AG04449 (cell line): ENCODE results near the gene GREB1.

ENCODE experiments used
- CTCF ChIA-PET: fragments of 350-600 bp; formaldehyde crosslinking; extraction: SDS; loops from one replicate; lab custom pipeline; 2021; ENCODE audit warnings: antibody characterized with exemption; lab: Yijun Ruan, JAX
- POLR2A ChIA-PET: fragments of 400-600, 350-600 bp; formaldehyde crosslinking; extraction: SDS; loops from one replicate; lab custom pipeline; 2020; ENCODE audit warnings: antibody characterized with exemption, inconsistent platforms; lab: Yijun Ruan, JAX
- DNase-seq: peaks from one replicate; pipeline ENCODE4 v3.0.0-alpha.2; 2010; ENCODE audit warnings: low read depth, low spot score
- H3K4me3 ChIP-seq: 2 replicates; pipeline ENCODE4 v1.5.1; 2011; ENCODE audit warnings: low read depth, mild to moderate bottlenecking, control low read depth, low read length
- TF ChIP-seq, protein P1 (sequence below): IDR thresholded peaks from one replicate; pipeline ENCODE4 v1.5.1; 2011; ENCODE audit warnings: mild to moderate bottlenecking, moderate library complexity, low read length, control low read depth, inconsistent platforms; ENCODE audit not compliant: insufficient read depth; ENCODE audit errors: missing control alignments

The GREB1 gene

DNA sequence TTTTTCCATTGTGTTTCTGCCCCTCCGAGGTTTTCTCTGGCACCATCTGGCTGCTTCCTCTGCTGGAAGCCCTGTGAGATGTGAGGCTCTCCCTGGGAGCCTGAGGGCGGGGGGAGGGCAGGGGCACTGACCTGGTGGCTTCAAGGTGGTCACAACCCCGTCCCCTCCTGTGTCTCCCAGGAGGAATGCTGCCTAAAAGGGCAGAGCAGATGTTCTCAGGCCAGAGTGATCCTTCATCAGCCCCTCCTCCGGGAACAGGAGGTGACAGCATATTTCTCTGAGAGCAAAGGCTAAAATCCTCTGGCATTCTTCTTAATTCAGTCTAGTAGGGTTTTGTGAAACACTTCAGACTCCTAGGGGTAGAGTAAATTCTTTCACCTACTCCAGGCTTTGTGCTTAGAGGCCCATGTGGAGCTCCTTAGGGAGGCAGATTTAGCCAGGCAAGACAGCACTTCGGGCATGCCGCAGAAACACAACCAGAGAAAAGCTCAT lies 18.3 kb upstream of the GREB1 start:
- POLR2A ChIA-PET, result no interaction called here
- TF ChIP-seq, protein P1, sequence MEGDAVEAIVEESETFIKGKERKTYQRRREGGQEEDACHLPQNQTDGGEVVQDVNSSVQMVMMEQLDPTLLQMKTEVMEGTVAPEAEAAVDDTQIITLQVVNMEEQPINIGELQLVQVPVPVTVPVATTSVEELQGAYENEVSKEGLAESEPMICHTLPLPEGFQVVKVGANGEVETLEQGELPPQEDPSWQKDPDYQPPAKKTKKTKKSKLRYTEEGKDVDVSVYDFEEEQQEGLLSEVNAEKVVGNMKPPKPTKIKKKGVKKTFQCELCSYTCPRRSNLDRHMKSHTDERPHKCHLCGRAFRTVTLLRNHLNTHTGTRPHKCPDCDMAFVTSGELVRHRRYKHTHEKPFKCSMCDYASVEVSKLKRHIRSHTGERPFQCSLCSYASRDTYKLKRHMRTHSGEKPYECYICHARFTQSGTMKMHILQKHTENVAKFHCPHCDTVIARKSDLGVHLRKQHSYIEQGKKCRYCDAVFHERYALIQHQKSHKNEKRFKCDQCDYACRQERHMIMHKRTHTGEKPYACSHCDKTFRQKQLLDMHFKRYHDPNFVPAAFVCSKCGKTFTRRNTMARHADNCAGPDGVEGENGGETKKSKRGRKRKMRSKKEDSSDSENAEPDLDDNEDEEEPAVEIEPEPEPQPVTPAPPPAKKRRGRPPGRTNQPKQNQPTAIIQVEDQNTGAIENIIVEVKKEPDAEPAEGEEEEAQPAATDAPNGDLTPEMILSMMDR, result no peak
- DNase-seq, result no peak

DNA sequence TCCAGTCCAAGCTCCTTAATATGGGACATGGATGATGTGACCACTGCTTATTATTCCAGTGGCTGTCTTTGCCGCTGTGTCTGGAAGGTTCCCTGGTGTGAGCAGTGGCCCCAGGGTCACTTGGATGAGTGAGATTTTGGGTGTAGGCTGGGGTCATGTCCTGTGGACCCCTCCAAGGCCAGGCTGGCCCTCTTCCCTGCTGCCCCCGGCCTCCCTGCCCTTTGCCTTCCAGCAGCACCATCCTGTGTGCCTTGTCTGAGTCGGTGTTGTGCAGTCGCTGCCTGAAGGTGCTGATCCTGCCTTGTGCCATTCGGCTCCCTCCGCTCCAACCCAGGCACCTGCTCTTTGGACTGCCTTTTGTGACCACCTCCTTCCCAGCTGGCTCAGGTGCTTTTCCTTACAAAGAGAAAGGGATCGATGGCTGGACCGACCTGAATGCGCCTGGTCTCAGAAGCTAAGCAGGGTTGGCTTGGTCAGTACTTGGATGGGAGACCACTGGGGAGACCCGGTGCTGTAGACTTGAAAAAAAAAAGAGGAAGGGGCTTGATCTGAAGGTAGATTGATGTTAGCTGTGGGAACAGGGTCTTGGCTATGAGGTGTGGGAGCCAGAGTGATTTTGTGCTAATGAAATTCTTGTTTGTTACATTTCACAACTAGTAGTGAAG lies 16.7 kb upstream of the GREB1 start:
- DNase-seq, result no peak
- TF ChIP-seq, protein P1, result no peak
- H3K4me3 ChIP-seq, result no peak overlapping the region
- POLR2A ChIA-PET, result no interaction called here
- CTCF ChIA-PET, result no interaction called here

More for the DNA sequence above, 18.3 kb upstream of the GREB1 start:
- CTCF ChIA-PET, result no interaction called here
- H3K4me3 ChIP-seq, result no peak overlapping the region

DNA sequence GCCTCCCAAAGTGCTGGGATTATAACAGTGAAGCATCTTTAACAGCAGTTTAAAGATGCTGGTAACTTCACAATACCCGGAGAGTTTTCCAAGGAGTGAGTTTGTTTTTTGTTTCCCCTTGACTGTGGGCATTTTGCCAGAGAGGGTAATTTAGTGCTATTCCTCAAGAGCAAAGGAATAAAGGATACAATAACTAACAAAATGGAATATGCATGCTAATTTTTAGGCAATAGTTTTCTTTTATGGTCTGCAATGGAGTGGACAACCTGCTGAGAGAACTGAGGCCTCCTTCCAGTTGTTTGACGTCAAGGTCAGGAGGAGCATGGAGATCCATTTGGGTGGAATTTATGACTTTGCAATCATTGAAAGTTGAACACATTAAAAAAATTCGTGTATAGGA lies 15.9 kb upstream of the GREB1 start:
- ChIA-PET CTCF (no interaction called here), POLR2A (no interaction called here)
- no peak overlapping the region for H3K4me3 ChIP-seq
- DNase-seq, result no peak
- TF ChIP-seq, protein P1, result no peak

DNA sequence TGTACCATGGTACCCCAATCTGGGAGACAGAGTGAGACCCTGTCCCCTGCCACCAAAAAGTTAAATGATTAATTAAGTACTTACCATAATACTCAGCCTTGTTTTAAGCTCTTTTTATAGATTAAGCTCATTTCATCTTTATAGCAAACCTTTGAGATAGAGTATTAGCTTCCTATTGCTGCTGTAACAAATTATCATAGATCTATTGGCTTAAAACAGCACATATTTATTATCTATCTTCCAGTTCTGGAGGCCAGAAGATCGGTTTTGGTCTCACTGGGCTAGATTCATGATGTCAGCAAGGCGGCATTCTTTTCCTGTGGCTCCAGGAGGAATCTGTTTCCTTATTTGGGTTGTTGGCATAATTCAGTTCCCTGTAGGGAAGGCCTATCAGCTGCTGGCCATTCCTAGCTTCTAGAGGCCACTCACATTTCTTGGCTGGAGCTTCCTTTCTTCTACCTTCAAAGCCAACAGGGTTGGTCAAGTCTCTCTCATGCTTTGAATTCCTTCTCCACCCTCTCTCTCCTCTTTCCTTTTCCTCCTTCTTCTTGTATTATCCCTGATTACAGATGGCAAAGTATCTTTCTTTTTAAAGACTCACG lies 13.7 kb upstream of the GREB1 start:
- ChIA-PET POLR2A (no interaction called here), CTCF (interaction anchor here (0.7 kb wide), 1 partner anchor 173 kb away, joined by 3 read pairs; no protein-coding TSS in a partner anchor)

DNA sequence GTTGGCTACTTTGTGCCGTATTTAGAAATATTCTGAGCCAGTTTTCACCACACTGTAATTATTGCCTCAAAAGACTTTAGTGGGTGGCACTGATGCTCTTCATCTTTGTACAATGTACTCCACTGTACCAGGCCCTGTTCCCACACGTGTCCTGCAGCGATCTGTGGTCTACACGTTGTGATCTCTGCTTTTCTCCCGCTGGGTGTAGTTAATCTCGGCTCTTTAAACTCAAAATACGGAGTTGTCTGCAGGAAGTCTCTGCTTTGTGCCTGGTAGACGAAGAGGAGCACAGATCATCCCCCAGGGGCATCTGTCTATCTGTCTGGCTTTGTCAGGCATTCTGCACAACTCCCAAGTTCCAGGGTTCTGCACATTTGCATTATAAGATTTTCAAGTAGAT lies 12.1 kb upstream of the GREB1 start:
- POLR2A ChIA-PET, result no interaction called here
- DNase-seq, result no peak
- H3K4me3 ChIP-seq, result no peak overlapping the region
- CTCF ChIA-PET, result no interaction called here
- TF ChIP-seq, protein P1, result no peak

More for the DNA sequence above, 13.7 kb upstream of the GREB1 start:
- no peak overlapping the region for H3K4me3 ChIP-seq
- TF ChIP-seq, protein P1, result no peak
- DNase-seq, result no peak

DNA sequence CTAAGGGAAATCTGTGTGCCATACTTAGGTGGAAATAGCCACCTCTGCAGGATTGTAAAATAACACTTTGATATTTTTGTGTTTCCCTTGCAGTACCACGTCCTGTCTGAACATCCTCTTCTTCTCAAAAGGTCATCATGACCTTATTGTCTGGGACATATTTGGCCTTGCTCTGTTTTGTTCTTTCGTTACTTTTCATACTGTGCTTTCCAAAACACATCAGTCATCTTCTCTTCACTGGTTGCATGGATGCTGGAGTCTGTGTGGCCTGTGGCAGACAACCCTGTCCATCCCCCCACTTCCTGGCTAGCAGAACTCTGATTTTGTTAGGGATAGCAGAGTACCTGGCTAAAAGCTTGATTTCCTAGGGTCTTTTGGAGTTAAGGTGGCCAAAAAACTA lies 9.4 kb upstream of the GREB1 start:
- CTCF ChIA-PET, result interaction anchor here (2.9 kb wide), 1 partner anchor 59 kb away, joined by 11 read pairs; no protein-coding TSS in a partner anchor

More for the DNA sequence above, 9.4 kb upstream of the GREB1 start:
- DNase-seq, result no peak
- H3K4me3 ChIP-seq, result no peak overlapping the region
- TF ChIP-seq, protein P1, result no peak
- POLR2A ChIA-PET, result no interaction called here
